A549 (cell line): Measurements from ENCODE around the gene RABAC1.

Source experiments
- BHLHE40 ChIP-seq: IDR thresholded peaks from 2 replicates; pipeline ENCODE4 v1.6.1; 2012; ENCODE audit warnings: low read depth, low read length, inconsistent platforms
- CHD2 ChIP-seq: fragments of 150-350 bp; IDR thresholded peaks from 2 replicates; pipeline ENCODE4 v1.6.1; 2014; ENCODE audit warnings: low read length; ENCODE audit not compliant: partially characterized antibody
- FOSL2 ChIP-seq, 2 experiments: fragments of 450-650 bp in 1 of 2; fragments of >200 bp in 1 of 2; sonication (Bioruptor Twin) in 1 of 2; formaldehyde crosslinking; IDR thresholded peaks; 2 replicates each; pipeline versions ENCODE4 v1.5.0 to v1.6.1; 2016 to 2020; ENCODE audit warnings: mild to moderate bottlenecking in 1 of 2, moderate library complexity in 1 of 2
- KDM5A ChIP-seq: fragments of 200-600 bp; sonication (generic); IDR thresholded peaks from 2 replicates; pipeline ENCODE4 v1.6.1; 2016; ENCODE audit warnings: antibody characterized with exemption, mild to moderate bottlenecking
- RAD21 ChIP-seq, 2 experiments: fragments of >200 bp in 1 of 2; sonication (Bioruptor Twin) in 1 of 2; formaldehyde crosslinking in 1 of 2; IDR thresholded peaks in 1 of 2; conservative IDR thresholded peaks in 1 of 2; 2 replicates in 1 of 2; 3 replicates in 1 of 2; pipeline ENCODE4 v1.6.1; 2012 to 2018; ENCODE audit warnings: inconsistent platforms in 1 of 2
- TFCP2L1 ChIP-seq: fragments of 250-450 bp; sonication (Bioruptor Pico); IDR thresholded peaks from 2 replicates; pipeline ENCODE4 v1.5.0; 2021; ENCODE audit warnings: mild to moderate bottlenecking
- ZC3H11A ChIP-seq: fragments of 450-650 bp; IDR thresholded peaks from 2 replicates; pipeline ENCODE4 v1.6.1; 2014; ENCODE audit warnings: antibody characterized with exemption, mild to moderate bottlenecking
- TF ChIP-seq, protein P1 (sequence below): fragments of >200 bp; sonication (Bioruptor Twin); formaldehyde crosslinking; IDR thresholded peaks from 3 replicates; pipeline ENCODE4 v1.5.1; 2016
- TF ChIP-seq, protein P2 (sequence below): fragments of 450-650 bp; IDR thresholded peaks from 2 replicates; pipeline ENCODE4 v1.6.1; 2014; ENCODE audit warnings: antibody characterized with exemption
- TF ChIP-seq, protein P3 (sequence below): fragments of 150-350 bp; IDR thresholded peaks from 2 replicates; pipeline ENCODE4 v1.6.1; 2014; ENCODE audit warnings: low read depth, mild to moderate bottlenecking, low read length

DNA sequence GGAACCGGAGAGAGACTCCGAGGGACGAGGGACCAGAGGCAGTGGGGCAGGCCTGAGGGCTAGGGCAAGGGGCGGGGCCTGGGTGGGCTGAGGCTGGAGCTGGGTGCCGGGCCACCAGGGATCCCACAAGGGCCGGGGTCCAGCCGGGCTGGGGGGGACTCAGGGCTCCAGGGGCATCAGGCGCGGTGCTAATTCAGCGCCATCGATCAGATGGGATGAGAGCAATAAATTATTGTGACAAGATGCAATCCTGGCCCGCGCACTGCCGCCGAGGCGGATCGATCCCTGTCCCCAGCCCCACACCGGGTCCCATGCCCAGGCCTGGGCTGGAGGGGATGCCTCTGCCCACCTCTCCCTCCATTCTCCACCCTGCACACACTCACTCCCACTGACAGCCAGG, 36.5 kb downstream of the RABAC1 start:
- TF ChIP-seq, protein P1, sequence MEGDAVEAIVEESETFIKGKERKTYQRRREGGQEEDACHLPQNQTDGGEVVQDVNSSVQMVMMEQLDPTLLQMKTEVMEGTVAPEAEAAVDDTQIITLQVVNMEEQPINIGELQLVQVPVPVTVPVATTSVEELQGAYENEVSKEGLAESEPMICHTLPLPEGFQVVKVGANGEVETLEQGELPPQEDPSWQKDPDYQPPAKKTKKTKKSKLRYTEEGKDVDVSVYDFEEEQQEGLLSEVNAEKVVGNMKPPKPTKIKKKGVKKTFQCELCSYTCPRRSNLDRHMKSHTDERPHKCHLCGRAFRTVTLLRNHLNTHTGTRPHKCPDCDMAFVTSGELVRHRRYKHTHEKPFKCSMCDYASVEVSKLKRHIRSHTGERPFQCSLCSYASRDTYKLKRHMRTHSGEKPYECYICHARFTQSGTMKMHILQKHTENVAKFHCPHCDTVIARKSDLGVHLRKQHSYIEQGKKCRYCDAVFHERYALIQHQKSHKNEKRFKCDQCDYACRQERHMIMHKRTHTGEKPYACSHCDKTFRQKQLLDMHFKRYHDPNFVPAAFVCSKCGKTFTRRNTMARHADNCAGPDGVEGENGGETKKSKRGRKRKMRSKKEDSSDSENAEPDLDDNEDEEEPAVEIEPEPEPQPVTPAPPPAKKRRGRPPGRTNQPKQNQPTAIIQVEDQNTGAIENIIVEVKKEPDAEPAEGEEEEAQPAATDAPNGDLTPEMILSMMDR = no peak
- TF ChIP-seq KDM5A (no peak), TFCP2L1 (CRISPR knock-in tag) (no peak), BHLHE40 (no peak), ZC3H11A (no peak), FOSL2 (IDR thresholded peaks at IDR 0.05) (no peak), FOSL2 (CRISPR knock-in tag; IDR thresholded peaks at IDR 0.05) (no peak), CHD2 (no peak), RAD21 (conservative IDR thresholded peaks at IDR 0.05 in 1 of 2, IDR thresholded peaks at IDR 0.05 in 1 of 2) (no peak)
- TF ChIP-seq, protein P2, sequence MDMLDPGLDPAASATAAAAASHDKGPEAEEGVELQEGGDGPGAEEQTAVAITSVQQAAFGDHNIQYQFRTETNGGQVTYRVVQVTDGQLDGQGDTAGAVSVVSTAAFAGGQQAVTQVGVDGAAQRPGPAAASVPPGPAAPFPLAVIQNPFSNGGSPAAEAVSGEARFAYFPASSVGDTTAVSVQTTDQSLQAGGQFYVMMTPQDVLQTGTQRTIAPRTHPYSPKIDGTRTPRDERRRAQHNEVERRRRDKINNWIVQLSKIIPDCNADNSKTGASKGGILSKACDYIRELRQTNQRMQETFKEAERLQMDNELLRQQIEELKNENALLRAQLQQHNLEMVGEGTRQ = no peak
- TF ChIP-seq, protein P3, sequence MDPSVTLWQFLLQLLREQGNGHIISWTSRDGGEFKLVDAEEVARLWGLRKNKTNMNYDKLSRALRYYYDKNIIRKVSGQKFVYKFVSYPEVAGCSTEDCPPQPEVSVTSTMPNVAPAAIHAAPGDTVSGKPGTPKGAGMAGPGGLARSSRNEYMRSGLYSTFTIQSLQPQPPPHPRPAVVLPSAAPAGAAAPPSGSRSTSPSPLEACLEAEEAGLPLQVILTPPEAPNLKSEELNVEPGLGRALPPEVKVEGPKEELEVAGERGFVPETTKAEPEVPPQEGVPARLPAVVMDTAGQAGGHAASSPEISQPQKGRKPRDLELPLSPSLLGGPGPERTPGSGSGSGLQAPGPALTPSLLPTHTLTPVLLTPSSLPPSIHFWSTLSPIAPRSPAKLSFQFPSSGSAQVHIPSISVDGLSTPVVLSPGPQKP = no peak
